ENCODE measurements around the gene TIMM10.

- TF ChIP-seq CTCF (IDR thresholded peaks at IDR 0.05; ENCODE audit: low read depth, low read length, poor library complexity, severe bottlenecking) (no peak), EZH2phosphoT487 (IDR thresholded peaks at IDR 0.05; ENCODE audit: borderline replicate concordance, low read length) (no peak)
Measured at GRCh38 chr11:57523419-57523818, 7.1 kb downstream of the TIMM10 start.
